ENCODE results near the gene ITCH.

GRCh38 chr20:34553366-34553867 is 190.3 kb downstream of the ITCH start:
- no peak for TF ChIP-seq CTCF (conservative IDR thresholded peaks at IDR 0.05)
- no peak for TF ChIP-seq ZFX (IDR thresholded peaks at IDR 0.05)
